Cardiac muscle cell (in vitro differentiated cells and primary cell): ENCODE measurements around the gene NPAT. TPM values are rescaled to one million over a fixed set of nuclear protein-coding genes. Genes with fewer than 3 reads are reported as not detected.

Experiments
- DNase-seq, 2 donors: peaks; one replicate each; pipeline versions ENCODE4 v3.0.0 to v3.0.0-alpha.2; 2010 to 2017; ENCODE audit warnings: low read depth in 1 of 2, low spot score in 1 of 2
- H3K27ac ChIP-seq: fragments of 200-600 bp; sonication (generic); 2 replicates; pipeline ENCODE4 v1.5.1; 2016
- H3K27me3 ChIP-seq: fragments of 200-600 bp; sonication (generic); 2 replicates; pipeline ENCODE4 v1.6.0; 2016; ENCODE audit warnings: control low read depth
- H3K36me3 ChIP-seq: fragments of 200-600 bp; sonication (generic); 2 replicates; pipeline ENCODE4 v1.5.1; 2016; ENCODE audit warnings: control low read depth
- H3K4me1 ChIP-seq: fragments of 200-600 bp; sonication (generic); 2 replicates; pipeline ENCODE4 v1.8.1; 2017; ENCODE audit warnings: low read depth, mild to moderate bottlenecking, mixed run types
- H3K4me3 ChIP-seq: fragments of 200-600 bp; sonication (generic); 2 replicates; pipeline ENCODE4 v1.5.1; 2016; ENCODE audit warnings: mild to moderate bottlenecking
- H3K9me3 ChIP-seq: fragments of 200-600 bp; sonication (generic); 2 replicates; pipeline ENCODE4 v1.5.1; 2017; ENCODE audit warnings: low read depth, mild to moderate bottlenecking, control low read depth
- polyA plus RNA-seq: library from polyadenylated mRNA; unstranded; fragments of >200 nt; fragmentation: Nextera tagmentation; extraction: Ambion mirVana; gene quantifications from 2 replicates; pipeline ENCODE4 v1.2.1, GENCODE V29; 2016
- total RNA-seq: library from RNA; depleted of rRNA; stranded (reverse); fragments of >200 nt; gene quantifications from 2 replicates; pipeline ENCODE4 v1.2.3, GENCODE V29; 2016
- TF ChIP-seq, protein P1 (sequence below): IDR thresholded peaks from 2 replicates; pipeline ENCODE4 v1.5.1; 2012; ENCODE audit warnings: low read depth, mild to moderate bottlenecking, low read length

NPAT gene
- total and polyA plus RNA-seq, 2 experiments from 2014 or later: 9.7 to 9.9 TPM

DNA sequence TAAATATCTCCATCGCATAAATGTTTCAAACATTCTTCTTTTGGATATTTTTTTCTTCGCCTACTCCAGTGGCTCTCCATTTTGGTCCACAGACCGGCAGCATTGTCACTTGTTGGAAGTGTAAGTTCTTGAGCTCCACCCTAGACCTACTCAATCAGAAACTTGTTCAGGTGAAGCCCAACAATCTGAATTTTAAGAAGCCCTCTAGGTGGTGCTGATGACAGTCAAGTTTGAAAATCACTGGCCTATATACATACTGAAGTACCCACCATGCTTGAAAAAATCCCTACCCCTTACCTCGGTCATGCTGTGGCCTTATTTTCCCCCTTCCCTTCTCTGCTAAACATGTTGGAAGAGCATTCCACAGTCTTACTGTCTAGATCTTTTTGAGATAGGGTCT, 111.3 kb downstream of the NPAT start:
- no peaks in the 10 kb centered on the region for H3K27me3 ChIP-seq
- DNase-seq: no peak
- no peaks in the 10 kb centered on the region for H3K9me3 ChIP-seq
- TF ChIP-seq, protein P1, sequence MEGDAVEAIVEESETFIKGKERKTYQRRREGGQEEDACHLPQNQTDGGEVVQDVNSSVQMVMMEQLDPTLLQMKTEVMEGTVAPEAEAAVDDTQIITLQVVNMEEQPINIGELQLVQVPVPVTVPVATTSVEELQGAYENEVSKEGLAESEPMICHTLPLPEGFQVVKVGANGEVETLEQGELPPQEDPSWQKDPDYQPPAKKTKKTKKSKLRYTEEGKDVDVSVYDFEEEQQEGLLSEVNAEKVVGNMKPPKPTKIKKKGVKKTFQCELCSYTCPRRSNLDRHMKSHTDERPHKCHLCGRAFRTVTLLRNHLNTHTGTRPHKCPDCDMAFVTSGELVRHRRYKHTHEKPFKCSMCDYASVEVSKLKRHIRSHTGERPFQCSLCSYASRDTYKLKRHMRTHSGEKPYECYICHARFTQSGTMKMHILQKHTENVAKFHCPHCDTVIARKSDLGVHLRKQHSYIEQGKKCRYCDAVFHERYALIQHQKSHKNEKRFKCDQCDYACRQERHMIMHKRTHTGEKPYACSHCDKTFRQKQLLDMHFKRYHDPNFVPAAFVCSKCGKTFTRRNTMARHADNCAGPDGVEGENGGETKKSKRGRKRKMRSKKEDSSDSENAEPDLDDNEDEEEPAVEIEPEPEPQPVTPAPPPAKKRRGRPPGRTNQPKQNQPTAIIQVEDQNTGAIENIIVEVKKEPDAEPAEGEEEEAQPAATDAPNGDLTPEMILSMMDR: no peak
- peaks cover 4% of the 10 kb centered on the region for H3K36me3 ChIP-seq
- H3K27ac ChIP-seq: no peak overlapping the region
- no peaks in the 10 kb centered on the region for H3K4me1 ChIP-seq
- no peak overlapping the region for H3K4me3 ChIP-seq

Other genes with a start within 250 kb of the NPAT start
- 29.1 and 58.1 TPM in 2 replicates for gene CUL5, start 213.7 kb downstream of the NPAT start, total RNA-seq
- gene CUL5, start 213.7 kb downstream of the NPAT start, polyA plus RNA-seq: 32.5 and 44.9 TPM in 2 replicates
- 123 and 139 TPM in 2 replicates for gene ACAT1, start 101.1 kb downstream of the NPAT start, total RNA-seq
- 69.3 and 86.9 TPM in 2 replicates for gene ACAT1, start 101.1 kb downstream of the NPAT start, polyA plus RNA-seq
- gene ATM, start 429 bp upstream of the NPAT start, total RNA-seq: 45.6 and 62.7 TPM in 2 replicates
- gene ATM, start 429 bp upstream of the NPAT start, polyA plus RNA-seq: 17.8 and 19.0 TPM in 2 replicates
- gene C11orf65, start 244.9 kb upstream of the NPAT start, total RNA-seq: 1.6 TPM in 1 of 2 replicates, not detected in the other
- gene C11orf65, start 244.9 kb upstream of the NPAT start, polyA plus RNA-seq: 1.4 and 3.7 TPM in 2 replicates